ENCODE data around the gene NEGR1. TPM values are rescaled to one million over a fixed set of nuclear protein-coding genes. Genes with fewer than 3 reads are reported as not detected.

The NEGR1 gene
- total and polyA plus RNA-seq, 2 donors (not counting 3 experiments of a cell fraction or from before 2014, with no cell fraction given): 6.8 to 21.8 TPM

DNA sequence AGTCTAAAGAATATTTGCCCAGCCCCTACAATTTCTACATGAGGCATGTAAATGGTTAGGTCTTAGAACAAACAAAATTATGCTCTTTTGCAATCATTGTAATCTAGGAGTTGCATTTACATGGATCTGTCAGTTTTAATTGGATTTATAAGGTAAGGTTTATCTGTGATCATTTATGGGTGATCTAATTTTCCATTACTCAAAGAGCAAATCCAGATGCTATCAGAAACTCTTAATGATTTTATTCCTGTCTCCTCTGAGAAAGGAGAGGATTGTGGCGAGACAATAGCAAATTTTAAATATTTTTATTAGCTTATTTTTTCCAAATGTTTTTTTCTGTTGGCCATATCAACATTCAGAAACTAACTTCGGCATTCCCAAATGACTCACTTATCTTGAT is 14.2 kb upstream of the NEGR1 start:
- Histone ChIP-seq H3K27ac (ENCODE audit: insufficient read depth, low read depth, low read length) (no peak overlapping the region), H3K4me1 (ENCODE audit: control insufficient read depth, extremely low read depth, insufficient read depth, low read length) (no peaks in the 10 kb centered on the region), H3K4me3 (replicated peaks in 1 of 3; ENCODE audit: insufficient read depth in 1 of 3, low read depth in 1 of 3, low read length in 3 of 3) (no peak overlapping the region), H3K36me3 (ENCODE audit: control insufficient read depth in 2 of 2, extremely low read depth in 1 of 2, insufficient read depth in 2 of 2, low read length in 2 of 2) (no peaks in the 10 kb centered on the region), H3K9me3 (replicated peaks; ENCODE audit: control insufficient read depth, insufficient read depth, low read length) (no peaks in the 10 kb centered on the region), H4K20me1 (replicated peaks; ENCODE audit: control insufficient read depth, extremely low read depth, insufficient read depth, low read length) (no peaks in the 10 kb centered on the region), H3K9me1 (replicated peaks; ENCODE audit: control insufficient read depth, extremely low read depth, insufficient read depth, low read length) (no peaks in the 10 kb centered on the region), H3K27me3 (ENCODE audit: control insufficient read depth in 2 of 2, insufficient read depth in 2 of 2, low read length in 2 of 2) (no peaks in the 10 kb centered on the region), H3K79me2 (ENCODE audit: control insufficient read depth, insufficient read depth, low read length) (no peaks in the 10 kb centered on the region), H2AFZ (ENCODE audit: low read depth, low read length) (no peak overlapping the region), H3K9ac (replicated peaks; ENCODE audit: extremely low read depth, insufficient read depth, low read length) (no peak overlapping the region), H3K4me2 (ENCODE audit: insufficient read depth, low read length) (no peak overlapping the region)
- BruUV-seq (replicated peaks): no TSS peak
- dilution Hi-C loops (cut with MboI; ENCODE audit: extremely low pct_ligation_motif_present, low sequenced_read_pairs): no loop called here
- POLR2A ChIA-PET: no interaction called here
- DNase-seq (ENCODE audit: low read depth, low spot score) (no peak), FAIRE-seq (no peak)
- CTCF ChIA-PET: no interaction called here
- intact Hi-C loops (cut with micrococcal nuclease): no loop called here
- no peak for TF ChIP-seq EZH2 (IDR thresholded peaks at IDR 0.05; ENCODE audit: borderline replicate concordance, low read depth, low read length, severe bottlenecking)
- no peak for TF ChIP-seq POLR2AphosphoS5 (IDR thresholded peaks at IDR 0.05; ENCODE audit: insufficient read depth, low read depth, low read length)
- TF ChIP-seq GATA2 (IDR thresholded peaks at IDR 0.05; ENCODE audit: insufficient read depth, insufficient read length, low read depth, low read length): no peak
- TF ChIP-seq, protein P1, sequence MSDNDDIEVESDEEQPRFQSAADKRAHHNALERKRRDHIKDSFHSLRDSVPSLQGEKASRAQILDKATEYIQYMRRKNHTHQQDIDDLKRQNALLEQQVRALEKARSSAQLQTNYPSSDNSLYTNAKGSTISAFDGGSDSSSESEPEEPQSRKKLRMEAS (IDR thresholded peaks at IDR 0.05; ENCODE audit: insufficient read depth, insufficient read length): no peak
- no peak for TF ChIP-seq JUN (IDR thresholded peaks at IDR 0.05; ENCODE audit: borderline replicate concordance, insufficient read depth, insufficient read length, low read depth)
- TF ChIP-seq MYC (IDR thresholded peaks at IDR 0.05; ENCODE audit: low read depth, low read length): no peak
- TF ChIP-seq, protein P2, sequence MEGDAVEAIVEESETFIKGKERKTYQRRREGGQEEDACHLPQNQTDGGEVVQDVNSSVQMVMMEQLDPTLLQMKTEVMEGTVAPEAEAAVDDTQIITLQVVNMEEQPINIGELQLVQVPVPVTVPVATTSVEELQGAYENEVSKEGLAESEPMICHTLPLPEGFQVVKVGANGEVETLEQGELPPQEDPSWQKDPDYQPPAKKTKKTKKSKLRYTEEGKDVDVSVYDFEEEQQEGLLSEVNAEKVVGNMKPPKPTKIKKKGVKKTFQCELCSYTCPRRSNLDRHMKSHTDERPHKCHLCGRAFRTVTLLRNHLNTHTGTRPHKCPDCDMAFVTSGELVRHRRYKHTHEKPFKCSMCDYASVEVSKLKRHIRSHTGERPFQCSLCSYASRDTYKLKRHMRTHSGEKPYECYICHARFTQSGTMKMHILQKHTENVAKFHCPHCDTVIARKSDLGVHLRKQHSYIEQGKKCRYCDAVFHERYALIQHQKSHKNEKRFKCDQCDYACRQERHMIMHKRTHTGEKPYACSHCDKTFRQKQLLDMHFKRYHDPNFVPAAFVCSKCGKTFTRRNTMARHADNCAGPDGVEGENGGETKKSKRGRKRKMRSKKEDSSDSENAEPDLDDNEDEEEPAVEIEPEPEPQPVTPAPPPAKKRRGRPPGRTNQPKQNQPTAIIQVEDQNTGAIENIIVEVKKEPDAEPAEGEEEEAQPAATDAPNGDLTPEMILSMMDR (IDR thresholded peaks at IDR 0.05; ENCODE audit: extremely low read depth in 1 of 2, insufficient read depth in 1 of 2, low read depth in 1 of 2, low read length in 2 of 2): no peak
- no peak for TF ChIP-seq FOS (IDR thresholded peaks at IDR 0.05; ENCODE audit: borderline replicate concordance, insufficient read depth, low read length)
- TF ChIP-seq POLR2A (IDR thresholded peaks at IDR 0.05; ENCODE audit: low read depth, low read length): no peak
